Stimulated activated CD4-positive, alpha-beta T cell treated with anti-CD3 and anti-CD28 coated beads, Interleukin-1b, Interleukin-23, amount 100 ng/mL, for 4 hours (primary cell): Measurements from ENCODE around the gene NAA20.

Experiments
- DNase-seq, 2 donors: peaks; one replicate each; pipeline ENCODE4 v3.0.0-alpha.2; 2020; ENCODE audit warnings: low read depth in 2 of 2

The NAA20 gene

DNA sequence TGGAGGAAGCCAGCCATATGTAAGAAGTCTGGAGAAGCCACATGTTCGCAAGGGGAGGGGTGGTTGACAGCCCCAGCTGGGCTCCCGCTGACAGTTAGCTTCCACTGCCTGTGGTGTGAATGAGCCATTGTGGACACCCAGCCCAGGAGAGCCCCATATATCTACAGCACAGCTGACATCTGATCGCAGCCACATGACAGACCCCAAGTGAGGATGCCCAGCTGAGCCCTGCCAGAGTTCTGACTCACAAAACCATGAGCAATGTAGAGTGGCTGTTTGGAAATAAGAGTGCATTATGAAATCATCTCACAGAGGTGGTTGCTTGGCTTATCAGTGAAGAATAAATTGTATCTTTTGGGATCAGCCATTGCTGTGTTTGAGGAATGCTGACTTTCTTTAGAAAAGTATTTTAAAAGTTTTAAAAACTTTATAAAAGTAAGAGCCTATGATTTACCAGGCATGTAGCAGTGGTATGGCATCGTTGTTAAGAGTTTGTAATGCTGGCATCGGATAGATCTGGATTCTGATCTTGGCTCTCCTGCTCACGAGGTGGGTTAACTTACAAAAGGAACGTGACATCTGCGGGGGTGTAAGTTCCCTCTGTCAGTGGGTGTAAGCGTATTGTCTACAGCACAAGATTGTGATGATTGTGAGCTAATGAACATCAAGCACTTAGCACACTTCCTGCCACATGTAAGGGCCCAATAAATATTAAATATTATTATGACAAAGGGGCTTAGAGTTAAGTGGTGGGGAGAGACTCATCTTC lies 59.3 kb downstream of the NAA20 start:
- no peak for DNase-seq

DNA sequence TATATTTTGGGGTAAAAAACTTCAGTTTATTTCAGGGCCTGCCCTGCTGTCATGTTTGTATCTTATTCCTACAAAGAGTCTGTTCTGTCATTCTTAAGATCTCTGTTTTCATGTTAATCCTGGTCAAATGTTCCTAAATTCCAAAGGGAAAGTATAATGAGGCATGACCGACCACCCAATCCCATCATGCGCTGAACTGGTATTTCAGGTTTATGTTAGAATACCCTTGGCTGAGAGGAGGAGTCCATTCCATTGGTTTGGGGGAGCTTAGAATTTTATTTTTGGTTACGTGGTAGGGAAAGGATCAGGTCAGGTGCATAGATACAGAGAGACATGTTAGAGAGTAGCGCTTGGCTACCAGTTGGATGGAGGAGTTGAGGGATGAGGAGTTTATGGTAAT lies 60.9 kb downstream of the NAA20 start:
- no peak for DNase-seq

DNA sequence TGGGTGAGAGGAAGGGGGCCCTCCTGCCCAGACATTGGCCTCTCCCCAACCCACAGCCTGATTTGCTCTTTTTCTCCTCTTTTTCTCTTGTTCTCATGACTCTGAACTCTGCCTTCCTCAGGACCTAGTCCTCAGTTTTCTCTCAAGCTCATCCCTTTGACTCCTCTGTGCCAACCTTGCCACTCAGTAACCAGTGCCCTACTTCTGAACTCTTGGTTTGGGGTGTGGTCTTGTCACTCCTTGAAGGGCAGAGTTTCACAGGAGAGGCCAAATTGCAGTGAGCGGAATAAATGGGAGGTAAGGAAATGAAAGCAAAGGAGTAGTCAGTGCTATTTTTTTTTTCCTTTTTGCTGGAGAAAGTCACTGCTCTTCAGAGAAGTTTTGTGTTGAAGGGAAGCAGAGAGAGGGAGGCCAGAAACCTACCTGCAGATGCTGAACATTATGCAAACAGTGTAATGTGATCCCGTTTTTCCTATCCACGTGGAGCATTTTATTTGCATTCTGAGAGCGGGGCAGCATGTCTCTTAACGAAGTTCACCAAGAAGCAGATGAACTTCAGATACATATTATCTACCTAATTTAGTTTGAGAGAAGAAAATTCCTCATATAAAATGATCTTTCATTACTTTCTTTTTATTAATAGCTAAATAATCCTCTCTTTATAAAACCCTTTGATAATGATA lies 62.1 kb downstream of the NAA20 start:
- no peak for DNase-seq
